Neural cell (in vitro differentiated cells): ENCODE measurements around the gene TMCO1. TPM values are rescaled to one million over a fixed set of nuclear protein-coding genes. Genes with fewer than 3 reads are reported as not detected.
"Not testable (repeated sequence)": the region's sequence is repeated elsewhere in the genome, so short reads cannot be mapped to it uniquely, and the experiment has no call there.

ENCODE experiments used
- H2AFZ ChIP-seq: fragments of 200-600, 300-800 bp; sonication (generic), shearing (Covaris generic); 2 replicates; pipeline ENCODE4 v1.6.0; 2014; ENCODE audit warnings: low read depth, mild to moderate bottlenecking, antibody characterized with exemption, low read length, moderate library complexity
- H3F3A ChIP-seq: fragments of 200-600 bp; shearing (Covaris generic); 2 replicates; pipeline ENCODE4 v1.6.1; 2016; ENCODE audit warnings: mild to moderate bottlenecking, moderate library complexity, mixed read lengths, antibody characterized with exemption, low read length; ENCODE audit not compliant: insufficient read depth, poor library complexity, severe bottlenecking
- H3K27ac ChIP-seq: fragments of 200-600, 300-800 bp; sonication (generic), shearing (Covaris generic); 2 replicates; pipeline ENCODE4 v1.5.1; 2014; ENCODE audit warnings: mild to moderate bottlenecking, low read length, moderate library complexity
- H3K27me3 ChIP-seq: fragments of 300-800, 200-600 bp; sonication (generic), shearing (Covaris generic); 2 replicates; pipeline ENCODE4 v1.6.0; 2014; ENCODE audit warnings: mild to moderate bottlenecking, low read depth, low read length, moderate library complexity; ENCODE audit not compliant: insufficient read depth
- H3K36me3 ChIP-seq: fragments of 300-800, 200-600 bp; sonication (generic), shearing (Covaris generic); 2 replicates; pipeline ENCODE4 v1.5.1; 2014; ENCODE audit warnings: mild to moderate bottlenecking, antibody characterized with exemption, low read length, moderate library complexity; ENCODE audit not compliant: insufficient read depth
- H3K4me2 ChIP-seq: fragments of 300-800, 200-600 bp; sonication (generic), shearing (Covaris generic); 2 replicates; pipeline ENCODE4 v1.6.0; 2014; ENCODE audit warnings: mild to moderate bottlenecking, low read length
- H3K4me3 ChIP-seq: fragments of 300-800, 200-600 bp; sonication (generic), shearing (Covaris generic); 2 replicates; pipeline ENCODE4 v1.5.1; 2014; ENCODE audit warnings: mild to moderate bottlenecking, low read length, moderate library complexity
- H3K79me2 ChIP-seq: fragments of 200-600 bp; shearing (Covaris generic); replicated peaks from 2 replicates; pipeline ENCODE4 v1.6.0; 2014; ENCODE audit warnings: mild to moderate bottlenecking, low read length, moderate library complexity; ENCODE audit not compliant: insufficient read depth
- H3K9ac ChIP-seq: fragments of 300-800, 200-600 bp; sonication (generic), shearing (Covaris generic); 2 replicates; pipeline ENCODE4 v1.6.1; 2016; ENCODE audit warnings: mild to moderate bottlenecking, low read length, mixed read lengths
- H3K9me2 ChIP-seq: fragments of 200-600 bp; shearing (Covaris generic); 2 replicates; pipeline ENCODE4 v1.6.1; 2016; ENCODE audit warnings: mild to moderate bottlenecking, low read length, mixed read lengths; ENCODE audit not compliant: insufficient read depth
- H3K9me3 ChIP-seq: fragments of 200-600, 300-800 bp; sonication (generic), shearing (Covaris generic); 2 replicates; pipeline ENCODE4 v1.6.1; 2016; ENCODE audit warnings: mild to moderate bottlenecking, mixed run types, low read length, moderate library complexity, mixed read lengths
- H4K20me1 ChIP-seq: fragments of 200-600 bp; shearing (Covaris generic); 2 replicates; pipeline ENCODE4 v1.6.1; 2016; ENCODE audit warnings: mild to moderate bottlenecking, mixed run types; ENCODE audit not compliant: insufficient read depth
- EP300 ChIP-seq: fragments of 450-650 bp; conservative IDR thresholded peaks from 2 replicates; pipeline ENCODE4 v1.6.1; 2014; ENCODE audit warnings: antibody characterized with exemption, mild to moderate bottlenecking, moderate library complexity; ENCODE audit not compliant: poor library complexity, severe bottlenecking
- EZH2 ChIP-seq: fragments of 200-600, 300-800 bp; shearing (Covaris generic), sonication (generic); IDR thresholded peaks from 2 replicates; pipeline ENCODE4 v1.6.1; 2014; ENCODE audit warnings: antibody characterized with exemption, low read length, borderline replicate concordance, mild to moderate bottlenecking; ENCODE audit not compliant: insufficient read depth, poor library complexity, severe bottlenecking
- MXI1 ChIP-seq: fragments of 450-650 bp; conservative IDR thresholded peaks from 2 replicates; pipeline ENCODE4 v1.6.1; 2014; ENCODE audit warnings: antibody characterized with exemption, mild to moderate bottlenecking; ENCODE audit not compliant: poor library complexity, severe bottlenecking
- POLR2AphosphoS5 ChIP-seq: IDR thresholded peaks from 2 replicates; pipeline ENCODE4 v1.6.1; 2012
- RAD21 ChIP-seq: fragments of 450-650 bp; conservative IDR thresholded peaks from 2 replicates; pipeline ENCODE4 v1.6.1; 2014; ENCODE audit warnings: antibody characterized with exemption, mild to moderate bottlenecking, moderate library complexity
- SMC3 ChIP-seq: fragments of 450-650 bp; conservative IDR thresholded peaks from 2 replicates; pipeline ENCODE4 v1.6.1; 2014; ENCODE audit warnings: antibody characterized with exemption, mild to moderate bottlenecking, moderate library complexity; ENCODE audit not compliant: poor library complexity
- TAF1 ChIP-seq: IDR thresholded peaks from 2 replicates; pipeline ENCODE4 v1.6.1; 2012; ENCODE audit warnings: low read depth
- polyA plus RNA-seq: library from polyadenylated mRNA; depleted of rRNA; stranded (reverse); fragments of >200 nt; gene quantifications from 2 replicates; pipeline ENCODE4 v1.2.3, GENCODE V29; 2014
- TF ChIP-seq, protein P1 (sequence below): fragments of 450-650 bp; IDR thresholded peaks from 2 replicates; pipeline ENCODE4 v1.5.1; 2014; ENCODE audit warnings: antibody characterized with exemption, mild to moderate bottlenecking, moderate library complexity; ENCODE audit not compliant: poor library complexity, severe bottlenecking
- TF ChIP-seq, protein P2 (sequence below): IDR thresholded peaks from 2 replicates; pipeline ENCODE4 v1.6.1; 2012; ENCODE audit warnings: borderline replicate concordance

The TMCO1 gene
- polyA plus RNA-seq, 1 donor from 2014 or later: 137 TPM

DNA sequence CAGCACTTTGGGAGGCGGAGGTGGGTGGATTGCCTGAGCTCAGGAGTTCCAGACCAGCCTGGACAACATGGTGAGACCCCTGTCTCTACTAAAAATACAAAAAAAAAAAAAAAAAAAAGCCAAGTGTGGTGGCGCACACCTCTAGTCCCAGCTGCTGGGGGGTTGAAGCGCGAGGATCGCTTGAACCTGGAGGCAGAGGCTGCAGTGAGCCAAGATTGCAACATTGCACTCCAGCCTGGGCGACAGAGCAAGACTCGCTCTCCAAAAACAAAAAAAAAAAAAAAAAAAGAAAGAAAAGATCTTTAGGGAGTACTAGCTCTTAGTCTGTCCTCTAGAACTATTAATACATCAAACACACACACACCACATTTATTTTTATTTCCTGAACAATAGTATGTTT is 66.7 kb downstream of the TMCO1 start:
- H3K27ac ChIP-seq, H3K9me3 ChIP-seq, H4K20me1 ChIP-seq, H3K4me3 ChIP-seq, H3K27me3 ChIP-seq, H2AFZ ChIP-seq, H3K4me2 ChIP-seq, H3K9me2 ChIP-seq, H3F3A ChIP-seq, H3K9ac ChIP-seq, H3K79me2 ChIP-seq, H3K36me3 ChIP-seq: not testable (repeated sequence)

DNA sequence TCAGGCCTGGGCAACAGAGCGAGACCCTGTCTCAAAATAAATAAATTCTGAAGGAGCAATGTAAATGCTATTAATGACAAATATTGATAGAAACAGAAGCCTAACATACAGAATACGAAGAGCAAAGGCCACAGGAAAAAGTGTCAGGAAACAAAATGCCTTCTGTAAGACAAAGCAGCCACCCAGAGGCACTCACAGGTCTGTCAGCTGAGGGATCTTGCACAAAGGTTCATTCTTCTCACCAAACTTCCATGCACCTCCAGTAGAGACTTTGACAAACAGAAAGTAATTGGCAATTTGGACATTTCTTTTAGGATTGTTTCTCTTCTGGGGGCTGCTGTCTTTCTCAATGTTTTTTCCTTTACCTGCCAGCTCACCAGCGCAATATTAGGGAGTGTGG is 69.1 kb downstream of the TMCO1 start:
- Histone ChIP-seq H3K4me3 (no peak overlapping the region), H3K27ac (no peak overlapping the region), H3K79me2 (peaks cover 16% of the 10 kb centered on the region), H3K9ac (no peak overlapping the region), H3K9me3 (no peaks in the 10 kb centered on the region), H4K20me1 (no peaks in the 10 kb centered on the region), H3F3A (no peaks in the 10 kb centered on the region), H3K4me2 (no peak overlapping the region), H3K9me2 (no peaks in the 10 kb centered on the region), H3K36me3 (no peaks in the 10 kb centered on the region), H2AFZ (no peak overlapping the region), H3K27me3 (no peaks in the 10 kb centered on the region)
- no peak for TF ChIP-seq MXI1
- TF ChIP-seq POLR2AphosphoS5: no peak
- TF ChIP-seq, protein P1, sequence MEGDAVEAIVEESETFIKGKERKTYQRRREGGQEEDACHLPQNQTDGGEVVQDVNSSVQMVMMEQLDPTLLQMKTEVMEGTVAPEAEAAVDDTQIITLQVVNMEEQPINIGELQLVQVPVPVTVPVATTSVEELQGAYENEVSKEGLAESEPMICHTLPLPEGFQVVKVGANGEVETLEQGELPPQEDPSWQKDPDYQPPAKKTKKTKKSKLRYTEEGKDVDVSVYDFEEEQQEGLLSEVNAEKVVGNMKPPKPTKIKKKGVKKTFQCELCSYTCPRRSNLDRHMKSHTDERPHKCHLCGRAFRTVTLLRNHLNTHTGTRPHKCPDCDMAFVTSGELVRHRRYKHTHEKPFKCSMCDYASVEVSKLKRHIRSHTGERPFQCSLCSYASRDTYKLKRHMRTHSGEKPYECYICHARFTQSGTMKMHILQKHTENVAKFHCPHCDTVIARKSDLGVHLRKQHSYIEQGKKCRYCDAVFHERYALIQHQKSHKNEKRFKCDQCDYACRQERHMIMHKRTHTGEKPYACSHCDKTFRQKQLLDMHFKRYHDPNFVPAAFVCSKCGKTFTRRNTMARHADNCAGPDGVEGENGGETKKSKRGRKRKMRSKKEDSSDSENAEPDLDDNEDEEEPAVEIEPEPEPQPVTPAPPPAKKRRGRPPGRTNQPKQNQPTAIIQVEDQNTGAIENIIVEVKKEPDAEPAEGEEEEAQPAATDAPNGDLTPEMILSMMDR: no peak
- TF ChIP-seq TAF1: no peak
- no peak for TF ChIP-seq EP300
- no peak for TF ChIP-seq SMC3
- TF ChIP-seq EZH2: no peak
- TF ChIP-seq, protein P2, sequence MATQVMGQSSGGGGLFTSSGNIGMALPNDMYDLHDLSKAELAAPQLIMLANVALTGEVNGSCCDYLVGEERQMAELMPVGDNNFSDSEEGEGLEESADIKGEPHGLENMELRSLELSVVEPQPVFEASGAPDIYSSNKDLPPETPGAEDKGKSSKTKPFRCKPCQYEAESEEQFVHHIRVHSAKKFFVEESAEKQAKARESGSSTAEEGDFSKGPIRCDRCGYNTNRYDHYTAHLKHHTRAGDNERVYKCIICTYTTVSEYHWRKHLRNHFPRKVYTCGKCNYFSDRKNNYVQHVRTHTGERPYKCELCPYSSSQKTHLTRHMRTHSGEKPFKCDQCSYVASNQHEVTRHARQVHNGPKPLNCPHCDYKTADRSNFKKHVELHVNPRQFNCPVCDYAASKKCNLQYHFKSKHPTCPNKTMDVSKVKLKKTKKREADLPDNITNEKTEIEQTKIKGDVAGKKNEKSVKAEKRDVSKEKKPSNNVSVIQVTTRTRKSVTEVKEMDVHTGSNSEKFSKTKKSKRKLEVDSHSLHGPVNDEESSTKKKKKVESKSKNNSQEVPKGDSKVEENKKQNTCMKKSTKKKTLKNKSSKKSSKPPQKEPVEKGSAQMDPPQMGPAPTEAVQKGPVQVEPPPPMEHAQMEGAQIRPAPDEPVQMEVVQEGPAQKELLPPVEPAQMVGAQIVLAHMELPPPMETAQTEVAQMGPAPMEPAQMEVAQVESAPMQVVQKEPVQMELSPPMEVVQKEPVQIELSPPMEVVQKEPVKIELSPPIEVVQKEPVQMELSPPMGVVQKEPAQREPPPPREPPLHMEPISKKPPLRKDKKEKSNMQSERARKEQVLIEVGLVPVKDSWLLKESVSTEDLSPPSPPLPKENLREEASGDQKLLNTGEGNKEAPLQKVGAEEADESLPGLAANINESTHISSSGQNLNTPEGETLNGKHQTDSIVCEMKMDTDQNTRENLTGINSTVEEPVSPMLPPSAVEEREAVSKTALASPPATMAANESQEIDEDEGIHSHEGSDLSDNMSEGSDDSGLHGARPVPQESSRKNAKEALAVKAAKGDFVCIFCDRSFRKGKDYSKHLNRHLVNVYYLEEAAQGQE: no peak
- TF ChIP-seq RAD21: no peak

DNA sequence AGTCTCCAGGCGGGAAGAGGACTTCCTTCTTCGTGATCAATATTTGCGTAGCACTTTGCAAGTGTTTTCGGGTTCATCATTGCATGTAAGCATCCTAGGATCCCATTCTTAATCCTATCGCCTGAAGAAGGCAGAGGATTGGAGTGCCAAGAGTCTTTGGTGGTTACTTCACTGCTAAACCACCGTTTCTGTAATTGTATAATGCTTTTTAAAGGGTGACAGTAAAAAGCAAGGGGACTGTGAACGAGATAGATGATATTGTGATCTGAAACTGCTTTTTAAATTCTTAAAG is 70.0 kb downstream of the TMCO1 start:
- Histone ChIP-seq H2AFZ (peak overlapping the region; percentile 93), H3K79me2 (peaks cover 16% of the 10 kb centered on the region), H3K4me3 (peak overlapping the region; percentile 98), H3K27me3 (no peaks in the 10 kb centered on the region), H3K27ac (peak overlapping the region; percentile 83), H4K20me1 (no peaks in the 10 kb centered on the region), H3K36me3 (no peaks in the 10 kb centered on the region), H3K9ac (peak overlapping the region; percentile 85), H3K9me2 (no peaks in the 10 kb centered on the region), H3K9me3 (no peaks in the 10 kb centered on the region), H3K4me2 (peak overlapping the region; percentile 63), H3F3A (no peaks in the 10 kb centered on the region)
- no peak for TF ChIP-seq POLR2AphosphoS5
- TF ChIP-seq TAF1: no peak
- TF ChIP-seq, protein P1: no peak
- no peak for TF ChIP-seq SMC3
- TF ChIP-seq, protein P2: no peak
- TF ChIP-seq MXI1: no peak
- no peak for TF ChIP-seq EP300
- TF ChIP-seq EZH2: no peak
- TF ChIP-seq RAD21: no peak
